ENCODE measurements around the gene SLC24A4. TPM values are rescaled to one million over a fixed set of nuclear protein-coding genes. Genes with fewer than 3 reads are reported as not detected.

The SLC24A4 gene
- total RNA-seq, 3 donors from 2014 or later (not counting 1 experiment from before 2014, with no cell fraction given): 1.1 to 3.2 (median 2.1) TPM

DNA sequence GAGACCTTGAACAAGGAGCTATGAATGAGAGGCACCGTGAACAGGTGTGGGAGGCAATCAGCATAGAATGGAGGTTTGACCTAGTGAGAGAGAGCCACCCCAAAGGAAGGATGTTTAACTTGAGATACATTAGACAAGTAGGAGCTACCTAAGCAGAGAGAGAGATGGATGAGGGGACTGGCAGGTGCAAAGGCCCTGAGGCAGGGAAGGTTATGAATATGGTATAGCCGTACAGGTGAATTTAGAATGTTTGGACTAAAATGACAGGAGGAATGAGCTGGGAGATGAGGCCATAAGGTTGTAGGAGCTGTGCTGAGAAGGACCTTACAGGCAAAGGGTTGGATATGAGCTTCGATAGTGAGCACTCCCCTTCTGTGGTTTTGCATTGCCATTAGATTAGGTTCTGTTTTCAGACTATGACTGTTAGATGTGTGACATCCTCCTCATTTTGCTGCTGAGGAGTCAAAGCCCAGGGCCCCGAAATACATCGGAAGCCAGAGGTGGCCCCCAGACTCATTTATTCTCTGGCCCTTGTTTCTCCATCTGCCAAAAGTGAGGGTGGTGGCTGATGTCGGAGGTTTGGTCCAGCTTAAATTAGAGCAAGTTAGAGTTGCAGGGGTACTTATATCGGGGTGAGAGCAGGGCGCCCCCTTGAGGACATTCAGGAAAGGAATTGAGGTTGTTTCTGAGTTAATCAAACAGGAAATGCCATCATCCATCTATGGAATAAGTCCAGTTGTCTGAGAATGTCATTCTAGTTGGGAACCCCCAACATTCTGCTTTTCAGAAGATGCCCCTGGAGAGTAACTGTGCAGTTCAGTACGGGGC is 29.4 kb downstream of the SLC24A4 start:
- 53% methylated on average over 8 of the region's 9 CpGs for WGBS (ENCODE audit: insufficient coverage)
- Histone ChIP-seq H3K27ac (ENCODE audit: low read length) (no peak overlapping the region), H3K36me3 (ENCODE audit: control insufficient read depth, insufficient read depth, low read length) (no peaks in the 10 kb centered on the region), H3K27me3 (ENCODE audit: control insufficient read depth, insufficient read depth, low read length) (no peaks in the 10 kb centered on the region), H3K4me1 (ENCODE audit: control insufficient read depth, insufficient read depth, low read length) (no peaks in the 10 kb centered on the region), H3K9me3 (ENCODE audit: control insufficient read depth, insufficient read depth, low read length) (no peaks in the 10 kb centered on the region), H3K4me3 (ENCODE audit: low read length) (no peak overlapping the region)
- intact Hi-C loops (cut with micrococcal nuclease): no loop called here
- ATAC-seq: no peak
- H3K4me1 Mint-ChIP-seq: peaks cover 0 to 5% of the 10 kb centered on the region in 2 donors
- H3K36me3 Mint-ChIP-seq: no peaks in the 10 kb centered on the region
- H3K27ac Mint-ChIP-seq: no peak overlapping the region
- no peaks in the 10 kb centered on the region for H3K9me3 Mint-ChIP-seq
- TF ChIP-seq, protein P1, sequence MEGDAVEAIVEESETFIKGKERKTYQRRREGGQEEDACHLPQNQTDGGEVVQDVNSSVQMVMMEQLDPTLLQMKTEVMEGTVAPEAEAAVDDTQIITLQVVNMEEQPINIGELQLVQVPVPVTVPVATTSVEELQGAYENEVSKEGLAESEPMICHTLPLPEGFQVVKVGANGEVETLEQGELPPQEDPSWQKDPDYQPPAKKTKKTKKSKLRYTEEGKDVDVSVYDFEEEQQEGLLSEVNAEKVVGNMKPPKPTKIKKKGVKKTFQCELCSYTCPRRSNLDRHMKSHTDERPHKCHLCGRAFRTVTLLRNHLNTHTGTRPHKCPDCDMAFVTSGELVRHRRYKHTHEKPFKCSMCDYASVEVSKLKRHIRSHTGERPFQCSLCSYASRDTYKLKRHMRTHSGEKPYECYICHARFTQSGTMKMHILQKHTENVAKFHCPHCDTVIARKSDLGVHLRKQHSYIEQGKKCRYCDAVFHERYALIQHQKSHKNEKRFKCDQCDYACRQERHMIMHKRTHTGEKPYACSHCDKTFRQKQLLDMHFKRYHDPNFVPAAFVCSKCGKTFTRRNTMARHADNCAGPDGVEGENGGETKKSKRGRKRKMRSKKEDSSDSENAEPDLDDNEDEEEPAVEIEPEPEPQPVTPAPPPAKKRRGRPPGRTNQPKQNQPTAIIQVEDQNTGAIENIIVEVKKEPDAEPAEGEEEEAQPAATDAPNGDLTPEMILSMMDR (IDR thresholded peaks at IDR 0.05): no peak
- no peak overlapping the region for H3K4me3 Mint-ChIP-seq
- peak in 1 of 2 donors; percentile 49 for DNase-seq
- H3K27me3 Mint-ChIP-seq (ENCODE audit: low read depth in 2 of 2): peaks cover 0 to 8% of the 10 kb centered on the region in 2 donors

DNA sequence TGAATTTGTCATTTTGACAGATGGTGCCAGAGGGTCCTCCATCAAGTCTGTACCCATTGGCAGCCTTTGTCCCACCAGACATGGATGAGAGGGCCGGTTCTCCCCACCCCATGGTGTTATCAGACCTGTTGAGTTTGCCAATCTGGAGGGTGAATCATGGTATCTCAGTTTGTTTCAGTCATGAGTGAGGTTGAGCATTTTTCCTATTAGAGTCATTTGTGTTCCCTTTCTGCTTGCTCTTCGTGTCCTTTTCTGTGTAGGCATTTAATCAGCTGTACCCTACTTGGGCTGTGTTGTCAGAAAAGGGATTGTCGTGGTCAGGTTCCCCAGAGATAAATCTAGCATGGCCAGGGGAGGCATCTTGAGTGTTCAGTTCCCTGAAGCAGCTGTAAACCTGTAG is 30.5 kb downstream of the SLC24A4 start:
- intact Hi-C loops (cut with micrococcal nuclease): no loop called here
- Mint-ChIP-seq H3K4me1 (peaks cover 0 to 5% of the 10 kb centered on the region in 2 donors), H3K27ac (no peak overlapping the region), H3K9me3 (no peaks in the 10 kb centered on the region), H3K4me3 (no peak overlapping the region), H3K27me3 (ENCODE audit: low read depth in 2 of 2) (peaks cover 0 to 10% of the 10 kb centered on the region in 2 donors), H3K36me3 (no peaks in the 10 kb centered on the region)
- no peak overlapping the region for H3K4me3 ChIP-seq (ENCODE audit: low read length)
- no peak overlapping the region for H3K27ac ChIP-seq (ENCODE audit: low read length)
- ATAC-seq (no peak), DNase-seq (no peak)
- TF ChIP-seq, protein P1 (IDR thresholded peaks at IDR 0.05): no peak
- H3K9me3 ChIP-seq (ENCODE audit: control insufficient read depth, insufficient read depth, low read length): no peaks in the 10 kb centered on the region
- H3K4me1 ChIP-seq (ENCODE audit: control insufficient read depth, insufficient read depth, low read length): no peaks in the 10 kb centered on the region
- WGBS (ENCODE audit: insufficient coverage): 74% methylated on average over 3 of the region's 3 CpGs
- no peaks in the 10 kb centered on the region for H3K27me3 ChIP-seq (ENCODE audit: control insufficient read depth, insufficient read depth, low read length)
- no peaks in the 10 kb centered on the region for H3K36me3 ChIP-seq (ENCODE audit: control insufficient read depth, insufficient read depth, low read length)

DNA sequence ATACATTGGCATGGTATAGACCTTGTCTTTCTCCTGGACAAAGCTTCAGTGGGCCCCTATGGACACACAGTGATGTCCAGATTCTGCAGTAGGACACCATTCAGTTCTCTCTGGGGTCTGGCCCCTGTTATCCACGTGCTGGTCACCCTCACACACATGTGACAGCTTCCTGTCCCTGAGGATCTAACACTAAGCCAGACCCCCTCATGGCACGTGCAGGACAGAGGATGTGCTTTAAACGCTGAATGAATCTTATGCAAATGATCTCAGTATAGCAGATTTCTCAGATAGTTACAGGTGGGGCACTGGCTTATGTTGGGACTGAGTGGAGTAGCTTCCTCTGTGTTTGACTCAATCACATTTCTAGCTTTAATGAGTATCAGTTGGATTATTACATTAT is 33.7 kb downstream of the SLC24A4 start:
- DNase-seq: no peak
- intact Hi-C loops (cut with micrococcal nuclease): no loop called here
- TF ChIP-seq, protein P1 (IDR thresholded peaks at IDR 0.05): no peak
- Histone ChIP-seq H3K36me3 (ENCODE audit: control insufficient read depth, insufficient read depth, low read length) (no peaks in the 10 kb centered on the region), H3K4me1 (ENCODE audit: control insufficient read depth, insufficient read depth, low read length) (no peaks in the 10 kb centered on the region), H3K27me3 (ENCODE audit: control insufficient read depth, insufficient read depth, low read length) (no peaks in the 10 kb centered on the region), H3K4me3 (ENCODE audit: low read length) (no peak overlapping the region), H3K27ac (ENCODE audit: low read length) (no peak overlapping the region), H3K9me3 (ENCODE audit: control insufficient read depth, insufficient read depth, low read length) (no peaks in the 10 kb centered on the region)
- 29% methylated on average over 3 of the region's 3 CpGs for WGBS (ENCODE audit: insufficient coverage)
- no peaks in the 10 kb centered on the region for H3K36me3 Mint-ChIP-seq
- no peaks in the 10 kb centered on the region for H3K9me3 Mint-ChIP-seq
- peaks cover 0 to 9% of the 10 kb centered on the region in 2 donors for H3K4me1 Mint-ChIP-seq
- no peak overlapping the region for H3K27ac Mint-ChIP-seq
- no peak overlapping the region for H3K4me3 Mint-ChIP-seq
- no peak for ATAC-seq
- peaks cover 13% of the 10 kb centered on the region in 2 donors for H3K27me3 Mint-ChIP-seq (ENCODE audit: low read depth in 2 of 2)
